DND-41 (cell line): Measurements from ENCODE around the gene EXOG.
A peak's percentile ranks its signal among the peaks of the same experiment; 100 is the strongest.

Experiments
- CTCF ChIP-seq: IDR thresholded peaks from 2 replicates; pipeline ENCODE4 v1.5.1; 2012; ENCODE audit warnings: borderline replicate concordance, low read length, moderate library complexity, mild to moderate bottlenecking; ENCODE audit not compliant: poor library complexity, severe bottlenecking; ENCODE audit errors: extremely low read depth
- EZH2 ChIP-seq: IDR thresholded peaks from 3 replicates; pipeline ENCODE4 v1.6.1; 2012; ENCODE audit warnings: borderline replicate concordance, low read depth, mild to moderate bottlenecking, moderate library complexity, low read length, inconsistent platforms; ENCODE audit not compliant: severe bottlenecking

- TF ChIP-seq CTCF (peak; percentile 25), EZH2 (no peak)
Measured at GRCh38 chr3:38528457-38528856, 32.3 kb downstream of the EXOG start.
